HepG2 (cell line): ENCODE results near the gene PLCG2. TPM values are rescaled to one million over a fixed set of nuclear protein-coding genes. Genes with fewer than 3 reads are reported as not detected.

Source experiments
- ATAC-seq: fragments of 200-7000 bp; cut with Tn5 transposase; 3 replicates; pipeline ENCODE4 v1.9.1; 2020; ENCODE audit warnings: mild to moderate bottlenecking, moderate library complexity
- BruUV-seq: library from RNA; stranded (reverse); fragments of 400-500 nt; replicated peaks from 2 replicates; lab custom pipeline; 2021; lab: Mats Ljungman, UMichigan
- CTCF ChIA-PET: fragments of 300-600 bp; formaldehyde crosslinking; extraction: SDS; loops from one replicate; lab custom pipeline; 2021; ENCODE audit warnings: low total read pairs, inconsistent platforms, low intra/inter-chr PET ratio; lab: Yijun Ruan, JAX
- POLR2A ChIA-PET: fragments of 350-600 bp; sonication (Branson Sonifier 250); formaldehyde crosslinking; loops from one replicate; lab custom pipeline; 2020; ENCODE audit warnings: antibody characterized with exemption, inconsistent platforms; lab: Yijun Ruan, JAX
- DNase-seq: peaks from one replicate; pipeline ENCODE4 v3.0.0-alpha.2; 2015; ENCODE audit warnings: low spot score
- FAIRE-seq: peaks from 3 replicates; lab custom pipeline; 2011; peaks lifted over from hg19 to GRCh38; lab: Jason Lieb, UNC
- H2AFZ ChIP-seq: one replicate; pipeline ENCODE4 v1.6.1; 2011; ENCODE audit warnings: low read length, inconsistent platforms
- H3K27ac ChIP-seq: fragments of 300-600 bp; 3 replicates; pipeline ENCODE4 v1.8.0; 2011; ENCODE audit warnings: mixed run types, mild to moderate bottlenecking, mixed read lengths, low read length, inconsistent platforms; ENCODE audit not compliant: insufficient read depth; ENCODE audit errors: extremely low read length
- H3K27me3 ChIP-seq, 2 experiments: fragments of 200-600 bp in 1 of 2; 2 replicates in 1 of 2; 3 replicates in 1 of 2; pipeline versions ENCODE4 v1.6.0 to v1.8.0; 2011; ENCODE audit warnings: low read length in 2 of 2, mild to moderate bottlenecking in 2 of 2, moderate library complexity in 2 of 2, inconsistent platforms in 1 of 2; ENCODE audit not compliant: insufficient read depth in 2 of 2, control insufficient read depth in 1 of 2
- H3K36me3 ChIP-seq, 2 experiments: fragments of 200-600 bp in 1 of 2; replicated peaks in 1 of 2; 2 replicates in 1 of 2; 3 replicates in 1 of 2; pipeline versions ENCODE4 v1.5.1 to v1.8.0; 2011; ENCODE audit warnings: low read length in 2 of 2, inconsistent platforms in 1 of 2; ENCODE audit not compliant: insufficient read depth in 2 of 2, control insufficient read depth in 1 of 2
- H3K4me1 ChIP-seq: 2 replicates; pipeline ENCODE4 v1.5.1; 2012; ENCODE audit warnings: low read length, inconsistent platforms; ENCODE audit not compliant: insufficient read depth
- H3K4me2 ChIP-seq: 2 replicates; pipeline ENCODE4 v1.6.0; 2011; ENCODE audit warnings: low read depth, low read length, inconsistent platforms
- H3K4me3 ChIP-seq, 3 experiments: fragments of 200-600 bp in 1 of 3; sonication (generic), shearing (Covaris generic) in 1 of 3; replicated peaks in 1 of 3; 2 replicates each; pipeline ENCODE4 v1.5.1; 2011 to 2016; ENCODE audit warnings: low read length in 3 of 3, inconsistent platforms in 2 of 3, low read depth in 2 of 3, mild to moderate bottlenecking in 2 of 3, control low read depth in 1 of 3, mixed read lengths in 1 of 3; ENCODE audit not compliant: insufficient read depth in 1 of 3
- H3K79me2 ChIP-seq: one replicate; pipeline ENCODE4 v1.6.1; 2011; ENCODE audit warnings: low read length, inconsistent platforms; ENCODE audit not compliant: insufficient read depth
- H3K9ac ChIP-seq: 2 replicates; pipeline ENCODE4 v1.6.0; 2011; ENCODE audit warnings: mild to moderate bottlenecking, low read depth, low read length, inconsistent platforms; ENCODE audit not compliant: insufficient read depth
- H3K9me3 ChIP-seq: 2 replicates; pipeline ENCODE4 v1.5.1; 2012; ENCODE audit warnings: mild to moderate bottlenecking, low read length
- H4K20me1 ChIP-seq: 2 replicates; pipeline ENCODE4 v1.6.0; 2011; ENCODE audit warnings: inconsistent platforms, mild to moderate bottlenecking, low read length, moderate library complexity; ENCODE audit not compliant: insufficient read depth
- AHR ChIP-seq: IDR thresholded peaks from 2 replicates; pipeline ENCODE4 v1.6.1; 2018; ENCODE audit warnings: missing genetic modification reagents, missing compliant biosample characterization
- CHD2 ChIP-seq: IDR thresholded peaks from 2 replicates; pipeline ENCODE4 v1.6.1; 2011; ENCODE audit warnings: low read depth, low read length, improper control_type of control experiment
- DMAP1 ChIP-seq: IDR thresholded peaks from 2 replicates; pipeline ENCODE4 v1.6.1; 2016
- FOXC1 ChIP-seq: sonication (generic); formaldehyde crosslinking; IDR thresholded peaks from 2 replicates; pipeline ENCODE4 v1.8.0; 2022; ENCODE audit warnings: mild to moderate bottlenecking, missing genetic modification reagents, borderline replicate concordance
- POLR2AphosphoS5 ChIP-seq: IDR thresholded peaks from 2 replicates; pipeline ENCODE4 v1.6.1; 2012; ENCODE audit warnings: low read depth, low read length
- SMAD3 ChIP-seq: sonication (generic); formaldehyde crosslinking; IDR thresholded peaks from 2 replicates; pipeline ENCODE4 v1.4.0; 2020; ENCODE audit warnings: missing genetic modification reagents
- SNAI1 ChIP-seq: sonication (generic); formaldehyde crosslinking; IDR thresholded peaks from 2 replicates; pipeline ENCODE4 v1.5.0; 2020; ENCODE audit warnings: mild to moderate bottlenecking, missing genetic modification reagents, borderline replicate concordance
- ZNF768 ChIP-seq: sonication (generic); formaldehyde crosslinking; IDR thresholded peaks from 2 replicates; pipeline ENCODE4 v1.4.0; 2020; ENCODE audit warnings: missing genetic modification reagents
- WGBS: methylation state at CpG from one replicate; pipeline ENCODE4 v1.1.6; 2017; ENCODE audit warnings: low lambda C conversion rate; 5-methylcytosine and 5-hydroxymethylcytosine counted together
- in situ Hi-C: cut with HindIII; loops from 2 replicates; pipeline ENCODE4 v1.10.0; 2017; ENCODE audit warnings: low pct_unique_long_range_greater_than_20kb; ENCODE audit not compliant: extremely low pct_ligation_motif_present
- intact Hi-C: fragments of 100-400 bp; cut with micrococcal nuclease; formaldehyde crosslinking; loops from one replicate; pipeline ENCODE4 v1.10.0; 2022; ENCODE audit not compliant: unreplicated experiment
- polyA plus RNA-seq, 8 experiments: library from polyadenylated mRNA; depleted of rRNA in 3 of 8; stranded (reverse) in 7 of 8; unstranded in 1 of 8; fragments of >200 nt; fragmentation: Illumina TruSeq in 4 of 8; extraction: Trizol in 4 of 8; gene quantifications; 2 replicates each; pipeline versions ENCODE4 v1.2.1 to v1.2.3, GENCODE V29; 2011 to 2016; ENCODE audit warnings: low read depth in 4 of 8, missing spikeins in 1 of 8, mixed read lengths in 1 of 8; ENCODE audit not compliant: insufficient read depth in 1 of 8
- total RNA-seq, 5 experiments: library from RNA; depleted of rRNA; stranded (reverse); fragments of >200 nt; fragmentation: Illumina TruSeq; extraction: Trizol; gene quantifications; 2 replicates each; pipeline ENCODE4 v1.2.3, GENCODE V29; 2016; ENCODE audit warnings: low read depth in 1 of 5
- TF ChIP-seq, protein P1 (sequence below): sonication (generic); formaldehyde crosslinking; IDR thresholded peaks from 2 replicates; pipeline ENCODE4 v1.4.0; 2020; ENCODE audit warnings: missing genetic modification reagents

PLCG2 gene
- total and polyA plus RNA-seq, 2 of the 13 experiments (the other 11 are each of a cell fraction or from before 2014, with no cell fraction given), result 0.13 to 0.18 TPM

DNA sequence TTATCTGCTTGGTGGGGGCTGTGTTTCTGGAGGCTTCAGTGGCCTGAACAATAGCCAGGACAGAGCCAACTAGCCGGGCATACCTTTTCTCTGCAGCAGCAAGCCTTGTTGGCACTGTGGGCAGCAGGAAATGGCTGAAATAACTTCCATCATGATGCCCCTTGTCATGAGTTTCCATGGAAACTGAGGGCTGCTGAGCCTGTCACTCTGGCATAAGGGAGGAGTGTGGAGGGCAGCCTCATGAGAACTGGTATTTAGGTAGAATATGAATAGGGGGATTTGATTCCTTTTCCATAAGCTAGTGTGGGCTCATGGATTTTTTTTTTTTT lies 39.4 kb downstream of the PLCG2 start (continued):
- TF ChIP-seq, protein P1, sequence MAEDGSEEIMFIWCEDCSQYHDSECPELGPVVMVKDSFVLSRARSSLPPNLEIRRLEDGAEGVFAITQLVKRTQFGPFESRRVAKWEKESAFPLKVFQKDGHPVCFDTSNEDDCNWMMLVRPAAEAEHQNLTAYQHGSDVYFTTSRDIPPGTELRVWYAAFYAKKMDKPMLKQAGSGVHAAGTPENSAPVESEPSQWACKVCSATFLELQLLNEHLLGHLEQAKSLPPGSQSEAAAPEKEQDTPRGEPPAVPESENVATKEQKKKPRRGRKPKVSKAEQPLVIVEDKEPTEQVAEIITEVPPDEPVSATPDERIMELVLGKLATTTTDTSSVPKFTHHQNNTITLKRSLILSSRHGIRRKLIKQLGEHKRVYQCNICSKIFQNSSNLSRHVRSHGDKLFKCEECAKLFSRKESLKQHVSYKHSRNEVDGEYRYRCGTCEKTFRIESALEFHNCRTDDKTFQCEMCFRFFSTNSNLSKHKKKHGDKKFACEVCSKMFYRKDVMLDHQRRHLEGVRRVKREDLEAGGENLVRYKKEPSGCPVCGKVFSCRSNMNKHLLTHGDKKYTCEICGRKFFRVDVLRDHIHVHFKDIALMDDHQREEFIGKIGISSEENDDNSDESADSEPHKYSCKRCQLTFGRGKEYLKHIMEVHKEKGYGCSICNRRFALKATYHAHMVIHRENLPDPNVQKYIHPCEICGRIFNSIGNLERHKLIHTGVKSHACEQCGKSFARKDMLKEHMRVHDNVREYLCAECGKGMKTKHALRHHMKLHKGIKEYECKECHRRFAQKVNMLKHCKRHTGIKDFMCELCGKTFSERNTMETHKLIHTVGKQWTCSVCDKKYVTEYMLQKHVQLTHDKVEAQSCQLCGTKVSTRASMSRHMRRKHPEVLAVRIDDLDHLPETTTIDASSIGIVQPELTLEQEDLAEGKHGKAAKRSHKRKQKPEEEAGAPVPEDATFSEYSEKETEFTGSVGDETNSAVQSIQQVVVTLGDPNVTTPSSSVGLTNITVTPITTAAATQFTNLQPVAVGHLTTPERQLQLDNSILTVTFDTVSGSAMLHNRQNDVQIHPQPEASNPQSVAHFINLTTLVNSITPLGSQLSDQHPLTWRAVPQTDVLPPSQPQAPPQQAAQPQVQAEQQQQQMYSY, result no peak
- TF ChIP-seq FOXC1 (CRISPR knock-in tag) (no peak), CHD2 (no peak), DMAP1 (no peak), SMAD3 (CRISPR knock-in tag) (no peak), POLR2AphosphoS5 (no peak), AHR (no peak)

GRCh38 chr16:81818905-81819304 lies 39.8 kb downstream of the PLCG2 start:
- Histone ChIP-seq H3K79me2 (no peaks in the 10 kb centered on the region), H3K27me3 (peaks cover 0 to 26% of the 10 kb centered on the region in 2 experiments; a peak in 1 of 5 replicates), H3K4me3 (no peak overlapping the region), H3K4me2 (no peak overlapping the region), H4K20me1 (no peaks in the 10 kb centered on the region), H3K4me1 (no peaks in the 10 kb centered on the region), H3K9ac (no peak overlapping the region), H3K9me3 (no peaks in the 10 kb centered on the region), H3K27ac (no peak overlapping the region), H2AFZ (no peak overlapping the region), H3K36me3 (no peaks in the 10 kb centered on the region)
- ATAC-seq (no peak), DNase-seq (no peak), FAIRE-seq (no peak)
- intact Hi-C loops (no loop called here), in situ Hi-C loops (no loop called here)
- 45% methylated on average over 4 of the region's 4 CpGs for WGBS
- POLR2A ChIA-PET, result no interaction called here
- no TSS peak for BruUV-seq
- TF ChIP-seq ZNF768 (CRISPR knock-in tag) (0 out of 2 replicates have a peak, but pooled peaks have one; percentile 19), SNAI1 (CRISPR knock-in tag) (no peak)
- CTCF ChIA-PET, result no interaction called here
